Activated CD4-positive, alpha-beta T cell treated with anti-CD3 and anti-CD28 coated beads for 48 hours (primary cell): ENCODE results near the gene GABBR2.
"Not testable (repeated sequence)": the region's sequence is repeated elsewhere in the genome, so short reads cannot be mapped to it uniquely, and the experiment has no call there.

Experiments
- DNase-seq: peaks from one replicate; pipeline ENCODE4 v3.0.0-alpha.2; 2020

Gene GABBR2

GRCh38 chr9:98504298-98505282 is 204.1 kb downstream of the GABBR2 start:
- no peak for DNase-seq

- DNase-seq: no peak
Measured at GRCh38 chr9:98503867-98504266, 204.9 kb downstream of the GABBR2 start.

GRCh38 chr9:98502976-98503325 is 205.8 kb downstream of the GABBR2 start:
- DNase-seq: no peak

GRCh38 chr9:98502311-98502975 is 206.3 kb downstream of the GABBR2 start:
- DNase-seq: no peak

GRCh38 chr9:98501819-98502218 is 206.9 kb downstream of the GABBR2 start:
- no peak for DNase-seq

- not testable (repeated sequence) for DNase-seq
Measured at GRCh38 chr9:98501259-98501658, 207.5 kb downstream of the GABBR2 start.

- DNase-seq: no peak
Measured at GRCh38 chr9:98500337-98500919, 208.3 kb downstream of the GABBR2 start.

GRCh38 chr9:98495530-98495929 is 213.2 kb downstream of the GABBR2 start:
- no peak for DNase-seq

GRCh38 chr9:98494852-98495251 is 213.9 kb downstream of the GABBR2 start:
- DNase-seq: no peak

GRCh38 chr9:98491828-98492227 is 216.9 kb downstream of the GABBR2 start:
- DNase-seq: no peak

GRCh38 chr9:98491231-98491651 is 217.5 kb downstream of the GABBR2 start:
- no peak for DNase-seq

GRCh38 chr9:98488571-98489312 is 220.0 kb downstream of the GABBR2 start:
- DNase-seq: no peak

- no peak for DNase-seq
Measured at GRCh38 chr9:98485706-98486105, 223.0 kb downstream of the GABBR2 start.

GRCh38 chr9:98484162-98484561 is 224.6 kb downstream of the GABBR2 start:
- no peak for DNase-seq

- DNase-seq: no peak
Measured at GRCh38 chr9:98482226-98482625, 226.5 kb downstream of the GABBR2 start.

- no peak for DNase-seq
Measured at GRCh38 chr9:98481676-98482075, 227.1 kb downstream of the GABBR2 start.

GRCh38 chr9:98479967-98480847 is 228.5 kb downstream of the GABBR2 start:
- DNase-seq: no peak

- DNase-seq: no peak
Measured at GRCh38 chr9:98479449-98479848, 229.3 kb downstream of the GABBR2 start.

- DNase-seq: no peak
Measured at GRCh38 chr9:98477884-98478283, 230.9 kb downstream of the GABBR2 start.

GRCh38 chr9:98472216-98472615 is 236.5 kb downstream of the GABBR2 start:
- DNase-seq: no peak

GRCh38 chr9:98471185-98471584 is 237.6 kb downstream of the GABBR2 start:
- DNase-seq: no peak
